SK-N-SH (cell line): ENCODE results near the gene ETAA1. TPM values are rescaled to one million over a fixed set of nuclear protein-coding genes. Genes with fewer than 3 reads are reported as not detected.

ENCODE experiments used
- CTCF ChIA-PET: fragments of 300-600, 350-600 bp; formaldehyde crosslinking; extraction: SDS; loops from one replicate; lab custom pipeline; 2021; lab: Yijun Ruan, JAX
- POLR2A ChIA-PET: fragments of 350-600 bp; sonication (Branson Sonifier 250); formaldehyde crosslinking; extraction: SDS; loops from one replicate; lab custom pipeline; 2020; ENCODE audit warnings: antibody characterized with exemption, inconsistent platforms; lab: Yijun Ruan, JAX
- DNase-seq: peaks from one replicate; pipeline ENCODE4 v3.0.0; 2012
- H2AFZ ChIP-seq: fragments of 200-600 bp; sonication (generic); 2 replicates; pipeline ENCODE4 v1.8.1; 2016; ENCODE audit warnings: antibody characterized with exemption, mild to moderate bottlenecking, low read depth
- H3F3A ChIP-seq: fragments of 200-600 bp; sonication (generic); replicated peaks from 2 replicates; pipeline ENCODE3; 2016; ENCODE audit warnings: antibody characterized with exemption, mild to moderate bottlenecking; ENCODE audit not compliant: insufficient read depth
- H3K27ac ChIP-seq, 2 experiments: fragments of 200-500 bp in 1 of 2; fragments of 200-600 bp in 1 of 2; sonication (Bioruptor generic) in 1 of 2; sonication (generic), shearing (Covaris generic) in 1 of 2; 2 replicates each; pipeline versions ENCODE4 v1.5.1 to v1.6.1; 2014 to 2016; ENCODE audit warnings: low read depth in 2 of 2, inconsistent platforms in 1 of 2, low read length in 1 of 2, mild to moderate bottlenecking in 1 of 2, mixed read lengths in 1 of 2
- H3K27me3 ChIP-seq: fragments of 200-600 bp; sonication (generic), shearing (Covaris generic); 2 replicates; pipeline ENCODE4 v1.6.1; 2016; ENCODE audit warnings: mixed run types; ENCODE audit not compliant: insufficient read depth
- H3K36me3 ChIP-seq, 2 experiments: fragments of 200-500 bp in 1 of 2; fragments of 200-600 bp in 1 of 2; sonication (Bioruptor generic) in 1 of 2; sonication (generic) in 1 of 2; replicated peaks in 1 of 2; 2 replicates each; pipeline versions ENCODE3 to v1.5.1; 2014 to 2016; ENCODE audit warnings: low read length in 1 of 2, mild to moderate bottlenecking in 1 of 2; ENCODE audit not compliant: insufficient read depth in 2 of 2, control insufficient read depth in 1 of 2
- H3K4me1 ChIP-seq, 2 experiments: fragments of 200-500 bp in 1 of 2; fragments of 200-600 bp in 1 of 2; sonication (Bioruptor generic) in 1 of 2; sonication (generic), shearing (Covaris generic) in 1 of 2; 2 replicates each; pipeline versions ENCODE4 v1.5.1 to v1.6.1; 2014 to 2016; ENCODE audit warnings: low read depth in 1 of 2, low read length in 1 of 2, mixed run types in 1 of 2; ENCODE audit not compliant: insufficient read depth in 2 of 2, control insufficient read depth in 1 of 2
- H3K4me2 ChIP-seq: fragments of 200-600 bp; sonication (generic), shearing (Covaris generic); 2 replicates; pipeline ENCODE4 v1.6.1; 2017; ENCODE audit warnings: mixed run types
- H3K4me3 ChIP-seq, 2 experiments: fragments of 200-500 bp in 1 of 2; fragments of 200-600 bp in 1 of 2; sonication (Bioruptor generic) in 1 of 2; sonication (generic), shearing (Covaris generic) in 1 of 2; 2 replicates each; pipeline versions ENCODE4 v1.5.1 to v1.8.1; 2014 to 2016; ENCODE audit warnings: low read depth in 2 of 2, inconsistent platforms in 1 of 2, low read length in 1 of 2, mild to moderate bottlenecking in 1 of 2, mixed read lengths in 1 of 2, moderate library complexity in 1 of 2
- H3K79me2 ChIP-seq: fragments of 200-600 bp; sonication (generic); 2 replicates; pipeline ENCODE4 v1.8.1; 2017; ENCODE audit warnings: mild to moderate bottlenecking; ENCODE audit not compliant: insufficient read depth
- H3K9ac ChIP-seq: fragments of 200-600 bp; sonication (generic); 2 replicates; pipeline ENCODE4 v1.6.1; 2017; ENCODE audit warnings: mixed run types
- H3K9me2 ChIP-seq: fragments of 200-600 bp; sonication (generic); 2 replicates; pipeline ENCODE4 v1.6.1; 2017; ENCODE audit warnings: mixed run types
- H3K9me3 ChIP-seq: fragments of 200-600 bp; sonication (generic); 2 replicates; pipeline ENCODE4 v1.6.1; 2017; ENCODE audit warnings: mixed run types, mild to moderate bottlenecking, moderate library complexity
- H4K20me1 ChIP-seq: fragments of 200-600 bp; sonication (generic); 2 replicates; pipeline ENCODE4 v1.6.1; 2017; ENCODE audit warnings: mild to moderate bottlenecking, mixed run types; ENCODE audit not compliant: insufficient read depth
- CHD2 ChIP-seq: fragments of 150-350 bp; IDR thresholded peaks from 2 replicates; pipeline ENCODE4 v1.6.1; 2018; ENCODE audit warnings: low read length; ENCODE audit not compliant: partially characterized antibody
- ELF1 ChIP-seq: IDR thresholded peaks from 2 replicates; pipeline ENCODE4 v1.4.0; 2012
- EP300 ChIP-seq, 2 experiments: IDR thresholded peaks; 2 replicates each; pipeline versions ENCODE4 v1.4.0 to v1.6.1; 2012; ENCODE audit warnings: borderline replicate concordance in 1 of 2, low read depth in 1 of 2, low read length in 1 of 2
- EZH2phosphoT487 ChIP-seq: fragments of 200-600 bp; sonication (generic); IDR thresholded peaks from 2 replicates; pipeline ENCODE4 v1.6.1; 2017; ENCODE audit warnings: low read depth, mixed run types, mild to moderate bottlenecking, antibody characterized with exemption, moderate library complexity, borderline replicate concordance
- FOXJ3 ChIP-seq: sonication (generic); formaldehyde crosslinking; IDR thresholded peaks from 2 replicates; pipeline ENCODE4 v1.5.1; 2020; ENCODE audit warnings: mild to moderate bottlenecking, missing genetic modification reagents
- GABPA ChIP-seq: IDR thresholded peaks from 2 replicates; pipeline ENCODE4 v1.4.0; 2012; ENCODE audit warnings: low read depth, mild to moderate bottlenecking
- GATA2 ChIP-seq: sonication (generic); formaldehyde crosslinking; IDR thresholded peaks from 2 replicates; pipeline ENCODE4 v1.5.0; 2020; ENCODE audit warnings: mild to moderate bottlenecking, missing genetic modification reagents
- NFIC ChIP-seq: IDR thresholded peaks from 2 replicates; pipeline ENCODE4 v1.4.0; 2012; ENCODE audit warnings: borderline replicate concordance
- NRF1 ChIP-seq: IDR thresholded peaks from 2 replicates; pipeline ENCODE4 v1.6.1; 2012; ENCODE audit warnings: low read depth, mild to moderate bottlenecking, low read length
- POLR2AphosphoS5 ChIP-seq: IDR thresholded peaks from 2 replicates; pipeline ENCODE4 v1.6.1; 2012; ENCODE audit warnings: low read depth, low read length
- RCOR1 ChIP-seq: fragments of 150-350 bp; IDR thresholded peaks from 2 replicates; pipeline ENCODE4 v1.6.1; 2017; ENCODE audit warnings: antibody characterized with exemption, low read length
- RXRA ChIP-seq: IDR thresholded peaks from 2 replicates; pipeline ENCODE4 v1.4.0; 2012; ENCODE audit warnings: low read depth, mild to moderate bottlenecking, borderline replicate concordance
- SMC3 ChIP-seq: IDR thresholded peaks from 2 replicates; pipeline ENCODE4 v1.6.1; 2012; ENCODE audit warnings: low read depth, low read length, improper control_type of control experiment
- TCF12 ChIP-seq: IDR thresholded peaks from 2 replicates; pipeline ENCODE4 v1.4.0; 2012
- TEAD4 ChIP-seq: IDR thresholded peaks from 2 replicates; pipeline ENCODE4 v1.4.0; 2012; ENCODE audit warnings: mild to moderate bottlenecking, borderline replicate concordance; ENCODE audit not compliant: insufficient read depth
- YY1 ChIP-seq: IDR thresholded peaks from 2 replicates; pipeline ENCODE4 v1.4.0; 2012; ENCODE audit warnings: low read depth, mild to moderate bottlenecking
- ZBTB33 ChIP-seq: IDR thresholded peaks from 2 replicates; pipeline ENCODE4 v1.4.0; 2012; ENCODE audit warnings: low read depth, borderline replicate concordance
- WGBS: methylation state at CpG from one replicate; pipeline ENCODE4 v1.1.6; 2017; ENCODE audit warnings: low lambda C conversion rate; 5-methylcytosine and 5-hydroxymethylcytosine counted together
- polyA plus RNA-seq, 3 experiments: library from polyadenylated mRNA; depleted of rRNA; stranded (reverse); fragments of >200 nt; gene quantifications; 2 replicates each; pipeline ENCODE4 v1.2.3, GENCODE V29; 2012
- TF ChIP-seq, protein P1 (sequence below): IDR thresholded peaks from 2 replicates; pipeline ENCODE4 v1.4.0; 2012; ENCODE audit warnings: low read depth
- TF ChIP-seq, protein P2 (sequence below): IDR thresholded peaks from 2 replicates; pipeline ENCODE4; 2012

ETAA1 gene
- polyA plus RNA-seq, 1 of the 3 experiments (the other 2 are of a cell fraction) = 6.8 TPM

GRCh38 chr2:67438337-67438736 is 41.2 kb downstream of the ETAA1 start:
- no peak overlapping the region for H3K9ac ChIP-seq
- H3K27me3 ChIP-seq = no peaks in the 10 kb centered on the region
- H3K4me2 ChIP-seq = no peak overlapping the region
- no peaks in the 10 kb centered on the region for H3K9me2 ChIP-seq
- no peaks in the 10 kb centered on the region for H3K36me3 ChIP-seq
- no peak overlapping the region for H3K27ac ChIP-seq
- ChIA-PET CTCF (no interaction called here), POLR2A (no interaction called here)
- H3K9me3 ChIP-seq = no peaks in the 10 kb centered on the region
- 90% methylated on average over 2 of the region's 2 CpGs for WGBS
- H3K79me2 ChIP-seq = no peaks in the 10 kb centered on the region
- TF ChIP-seq GABPA (no peak), RXRA (no peak), TEAD4 (no peak), RCOR1 (no peak), POLR2AphosphoS5 (no peak), EZH2phosphoT487 (no peak), GATA2 (CRISPR knock-in tag) (no peak), YY1 (no peak), NFIC (no peak), SMC3 (no peak), ZBTB33 (no peak), TCF12 (no peak), FOXJ3 (CRISPR knock-in tag) (no peak), ELF1 (no peak), CHD2 (no peak), NRF1 (no peak), EP300 (IDR thresholded peaks at IDR 0.05; ENCODE audit: borderline replicate concordance in 1 of 2, low read depth in 1 of 2, low read length in 1 of 2) (no peak)
- TF ChIP-seq, protein P1, sequence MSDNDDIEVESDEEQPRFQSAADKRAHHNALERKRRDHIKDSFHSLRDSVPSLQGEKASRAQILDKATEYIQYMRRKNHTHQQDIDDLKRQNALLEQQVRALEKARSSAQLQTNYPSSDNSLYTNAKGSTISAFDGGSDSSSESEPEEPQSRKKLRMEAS = no peak
- TF ChIP-seq, protein P2, sequence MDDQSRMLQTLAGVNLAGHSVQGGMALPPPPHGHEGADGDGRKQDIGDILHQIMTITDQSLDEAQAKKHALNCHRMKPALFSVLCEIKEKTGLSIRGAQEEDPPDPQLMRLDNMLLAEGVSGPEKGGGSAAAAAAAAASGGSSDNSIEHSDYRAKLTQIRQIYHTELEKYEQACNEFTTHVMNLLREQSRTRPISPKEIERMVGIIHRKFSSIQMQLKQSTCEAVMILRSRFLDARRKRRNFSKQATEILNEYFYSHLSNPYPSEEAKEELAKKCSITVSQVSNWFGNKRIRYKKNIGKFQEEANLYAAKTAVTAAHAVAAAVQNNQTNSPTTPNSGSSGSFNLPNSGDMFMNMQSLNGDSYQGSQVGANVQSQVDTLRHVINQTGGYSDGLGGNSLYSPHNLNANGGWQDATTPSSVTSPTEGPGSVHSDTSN = no peak
- H2AFZ ChIP-seq = no peak overlapping the region
- no peaks in the 10 kb centered on the region for H4K20me1 ChIP-seq
- H3K4me3 ChIP-seq = no peak overlapping the region
- no peaks in the 10 kb centered on the region for H3F3A ChIP-seq
- no peaks in the 10 kb centered on the region for H3K4me1 ChIP-seq
- DNase-seq = no peak
